ENCODE measurements around the gene ACY1. TPM values are rescaled to one million over a fixed set of nuclear protein-coding genes. Genes with fewer than 3 reads are reported as not detected.

Gene ACY1
- total RNA-seq, 3 donors from 2014 or later, result 40.0 to 49.2 (median 46.4) TPM

GRCh38 chr3:51954105-51954504 lies 29.2 kb upstream of the ACY1 start:
- Histone ChIP-seq H3K4me3 (no peak overlapping the region), H3K27ac (no peak overlapping the region), H3K9me3 (no peaks in the 10 kb centered on the region), H3K36me3 (no peaks in the 10 kb centered on the region), H3K4me1 (peaks cover 0 to 5% of the 10 kb centered on the region in 2 donors), H3K27me3 (no peaks in the 10 kb centered on the region)
- DNase-seq (ENCODE audit: low spot score in 2 of 2), result no peak
- intact Hi-C loops (cut with DNase I; ENCODE audit: low total_unique reads), result loop anchor here (5.0 kb wide), 1 partner anchor 1283 kb away; no protein-coding TSS in a partner anchor
- TF ChIP-seq POLR2AphosphoS5 (IDR thresholded peaks at IDR 0.05) (no peak), CTCF (IDR thresholded peaks at IDR 0.05) (no peak)

- peaks cover 0 to 5% of the 10 kb centered on the region in 2 donors for H3K4me1 ChIP-seq
- no peaks in the 10 kb centered on the region for H3K36me3 ChIP-seq
- H3K4me3 ChIP-seq, result no peak overlapping the region
- no peaks in the 10 kb centered on the region for H3K9me3 ChIP-seq
- no peak for DNase-seq (ENCODE audit: low spot score in 2 of 2)
- no peak overlapping the region for H3K27ac ChIP-seq
- no peak for TF ChIP-seq POLR2A (IDR thresholded peaks at IDR 0.05)
- no peak for TF ChIP-seq CTCF (IDR thresholded peaks at IDR 0.05)
- no peak for TF ChIP-seq POLR2AphosphoS5 (IDR thresholded peaks at IDR 0.05)
- intact Hi-C loops (cut with DNase I; ENCODE audit: low total_unique reads), result loop anchor here (5.0 kb wide), 1 partner anchor 1283 kb away; no protein-coding TSS in a partner anchor
- H3K27me3 ChIP-seq, result no peaks in the 10 kb centered on the region
Measured at GRCh38 chr3:51954713-51955112, 28.6 kb upstream of the ACY1 start.

GRCh38 chr3:51955175-51955892 lies 28.0 kb upstream of the ACY1 start, which contains the start of gene GPR62:
TSS of gene GPR62 (plus strand) at chr3:51955381. CDS start at chr3:51955653, 272 bp downstream.
- intact Hi-C loops (cut with DNase I; ENCODE audit: low total_unique reads), result no loop called here
- Histone ChIP-seq H3K4me1 (peaks cover 0 to 5% of the 10 kb centered on the region in 2 donors), H3K27ac (peak within 1 kb of the TSS; percentile 64 to 77), H3K36me3 (no peaks in the 10 kb centered on the region), H3K27me3 (no peaks in the 10 kb centered on the region), H3K9me3 (no peaks in the 10 kb centered on the region), H3K4me3 (peak within 1 kb of the TSS; percentile 35 to 79 (median 57))
- DNase-seq (ENCODE audit: low spot score in 2 of 2), result no peak
- TF ChIP-seq POLR2AphosphoS5 (IDR thresholded peaks at IDR 0.05) (no peak), CTCF (IDR thresholded peaks at IDR 0.05) (no peak), POLR2A (IDR thresholded peaks at IDR 0.05) (no peak)

- Histone ChIP-seq H3K27ac (peak overlapping the region; percentile 64 to 77), H3K4me1 (peaks cover 0 to 5% of the 10 kb centered on the region in 2 donors), H3K9me3 (no peaks in the 10 kb centered on the region), H3K27me3 (no peaks in the 10 kb centered on the region), H3K36me3 (no peaks in the 10 kb centered on the region), H3K4me3 (peak overlapping the region; percentile 35 to 79 (median 57))
- no peak for DNase-seq (ENCODE audit: low spot score in 2 of 2)
- intact Hi-C loops (cut with DNase I; ENCODE audit: low total_unique reads), result no loop called here
- peak in 1 of 3 donors; percentile 12 for TF ChIP-seq POLR2AphosphoS5 (IDR thresholded peaks at IDR 0.05)
- TF ChIP-seq POLR2A (IDR thresholded peaks at IDR 0.05), result no peak
- peak in 2 of 3 donors; percentile 26 to 54 for TF ChIP-seq CTCF (IDR thresholded peaks at IDR 0.05)
Measured at GRCh38 chr3:51955893-51956770, 27.2 kb upstream of the ACY1 start.

All from breast epithelium (tissue), 4 donors.